ENCODE data around the gene CERS3. TPM values are rescaled to one million over a fixed set of nuclear protein-coding genes. Genes with fewer than 3 reads are reported as not detected.

Gene CERS3
- total and polyA plus RNA-seq, 2 donors (not counting 1 experiment from before 2014, with no cell fraction given), result 0.12 to 0.34 TPM

GRCh38 chr15:100437261-100437660 lies 91.5 kb downstream of the CERS3 start:
- H3K36me3 ChIP-seq (replicated peaks in 1 of 2; ENCODE audit: control extremely low read depth in 1 of 2, control insufficient read depth in 1 of 2, extremely low read depth in 1 of 2, insufficient read depth in 2 of 2, low read length in 1 of 2), result no peaks in the 10 kb centered on the region
- ChIA-PET CTCF (no interaction called here), POLR2A (no interaction called here)
- H4K20me1 ChIP-seq (ENCODE audit: control insufficient read depth, insufficient read depth, low read length, poor library complexity, severe bottlenecking), result no peaks in the 10 kb centered on the region
- no peak overlapping the region for H3K27ac ChIP-seq (ENCODE audit: low read length in 2 of 2)
- H2AFZ ChIP-seq (ENCODE audit: insufficient read depth, low read depth, low read length, poor library complexity, severe bottlenecking), result no peak overlapping the region
- TF ChIP-seq EZH2 (IDR thresholded peaks at IDR 0.05; ENCODE audit: borderline replicate concordance, insufficient read depth, low read depth, low read length, poor library complexity, severe bottlenecking) (no peak), CTCF (IDR thresholded peaks at IDR 0.05) (no peak)
- Mint-ChIP-seq H3K27ac (no peak overlapping the region), H3K27me3 (peaks cover 8% of the 10 kb centered on the region), H3K9me3 (ENCODE audit: insufficient read depth) (no peaks in the 10 kb centered on the region), H3K4me3 (no peak overlapping the region), H3K4me1 (no peaks in the 10 kb centered on the region)
- 100% methylated on average over 3 of the region's 3 CpGs for WGBS (ENCODE audit: insufficient coverage)
- H3K4me2 ChIP-seq (replicated peaks; ENCODE audit: low read depth, low read length, poor library complexity, severe bottlenecking), result no peak overlapping the region
- H3K79me2 ChIP-seq (ENCODE audit: control insufficient read depth, insufficient read depth, low read length), result no peaks in the 10 kb centered on the region
- no peak overlapping the region for H3K9ac ChIP-seq (ENCODE audit: low read length)
- ATAC-seq (ENCODE audit: low read depth) (no peak), DNase-seq (no peak)
- no peaks in the 10 kb centered on the region for H3K9me3 ChIP-seq (ENCODE audit: control extremely low read depth in 1 of 3, control insufficient read depth in 2 of 3, insufficient read depth in 1 of 3, low read length in 2 of 3)
- no peaks in the 10 kb centered on the region for H3K4me1 ChIP-seq (ENCODE audit: control insufficient read depth in 2 of 2, insufficient read depth in 2 of 2, low read length in 2 of 2)
- H3K27me3 ChIP-seq (replicated peaks in 1 of 4; ENCODE audit: control extremely low read depth in 1 of 4, control insufficient read depth in 3 of 4, insufficient read depth in 4 of 4, low read length in 3 of 4), result no peaks in the 10 kb centered on the region
- intact Hi-C loops (cut with micrococcal nuclease), result no loop called here
- H3K4me3 ChIP-seq (ENCODE audit: control extremely low read depth in 1 of 5, extremely low read depth in 1 of 5, insufficient read depth in 1 of 5, low read depth in 2 of 5, low read length in 4 of 5), result no peak overlapping the region

- no peak overlapping the region for H3K9ac ChIP-seq (ENCODE audit: low read length)
- H3K36me3 ChIP-seq (replicated peaks in 1 of 2; ENCODE audit: control extremely low read depth in 1 of 2, control insufficient read depth in 1 of 2, extremely low read depth in 1 of 2, insufficient read depth in 2 of 2, low read length in 1 of 2), result no peaks in the 10 kb centered on the region
- H3K4me3 ChIP-seq (ENCODE audit: control extremely low read depth in 1 of 5, extremely low read depth in 1 of 5, insufficient read depth in 1 of 5, low read depth in 2 of 5, low read length in 4 of 5), result no peak overlapping the region
- 60% methylated on average over 1 of the region's 6 CpGs for WGBS (ENCODE audit: insufficient coverage)
- H4K20me1 ChIP-seq (ENCODE audit: control insufficient read depth, insufficient read depth, low read length, poor library complexity, severe bottlenecking), result no peaks in the 10 kb centered on the region
- intact Hi-C loops (cut with micrococcal nuclease), result no loop called here
- H3K9me3 Mint-ChIP-seq (ENCODE audit: insufficient read depth), result no peaks in the 10 kb centered on the region
- no peaks in the 10 kb centered on the region for H3K4me1 Mint-ChIP-seq
- POLR2A ChIA-PET, result no interaction called here
- peaks cover 3% of the 10 kb centered on the region for H3K27me3 Mint-ChIP-seq
- H2AFZ ChIP-seq (ENCODE audit: insufficient read depth, low read depth, low read length, poor library complexity, severe bottlenecking), result no peak overlapping the region
- H3K27me3 ChIP-seq (replicated peaks in 1 of 4; ENCODE audit: control extremely low read depth in 1 of 4, control insufficient read depth in 3 of 4, insufficient read depth in 4 of 4, low read length in 3 of 4), result no peaks in the 10 kb centered on the region
- H3K4me2 ChIP-seq (replicated peaks; ENCODE audit: low read depth, low read length, poor library complexity, severe bottlenecking), result no peak overlapping the region
- CTCF ChIA-PET, result no interaction called here
- no peak overlapping the region for H3K27ac Mint-ChIP-seq
- no peaks in the 10 kb centered on the region for H3K4me1 ChIP-seq (ENCODE audit: control insufficient read depth in 2 of 2, insufficient read depth in 2 of 2, low read length in 2 of 2)
- H3K79me2 ChIP-seq (ENCODE audit: control insufficient read depth, insufficient read depth, low read length), result no peaks in the 10 kb centered on the region
- H3K4me3 Mint-ChIP-seq, result no peak overlapping the region
- H3K27ac ChIP-seq (ENCODE audit: low read length in 2 of 2), result no peak overlapping the region
- no peaks in the 10 kb centered on the region for H3K9me3 ChIP-seq (ENCODE audit: control extremely low read depth in 1 of 3, control insufficient read depth in 2 of 3, insufficient read depth in 1 of 3, low read length in 2 of 3)
- TF ChIP-seq EZH2 (IDR thresholded peaks at IDR 0.05; ENCODE audit: borderline replicate concordance, insufficient read depth, low read depth, low read length, poor library complexity, severe bottlenecking), result no peak
- TF ChIP-seq CTCF (IDR thresholded peaks at IDR 0.05), result no peak
- ATAC-seq (ENCODE audit: low read depth) (no peak), DNase-seq (no peak)
These were observed 94.2 kb downstream of the CERS3 start for GRCh38 chr15:100434561-100434960.
